Stomach (tissue), 4 donors: ENCODE data around the gene PTRH2.

Experiments
- EP300 ChIP-seq: sonication (generic); formaldehyde crosslinking; IDR thresholded peaks from one replicate; pipeline ENCODE4 v1.6.1; 2017; ENCODE audit warnings: antibody characterized with exemption
- POLR2A ChIP-seq, 4 donors: fragments of 450-650 bp; IDR thresholded peaks; one replicate each; pipeline ENCODE4 v1.6.1; 2016; ENCODE audit warnings: antibody characterized with exemption in 4 of 4, control low read depth in 2 of 4, mild to moderate bottlenecking in 1 of 4, moderate library complexity in 1 of 4
- POLR2AphosphoS5 ChIP-seq, 3 donors: sonication (generic); formaldehyde crosslinking; IDR thresholded peaks; one replicate each; pipeline ENCODE4 v1.6.1; 2016; ENCODE audit warnings: antibody characterized with exemption in 3 of 3
- TF ChIP-seq, protein P1 (sequence below), 7 experiments: fragments of 450-650 bp in 4 of 7; fragments of 200-600 bp in 3 of 7; sonication (generic) in 3 of 7; IDR thresholded peaks; one replicate each; pipeline ENCODE4 v1.5.1; 2016 to 2019; ENCODE audit warnings: antibody characterized with exemption in 7 of 7, control low read depth in 2 of 7, mild to moderate bottlenecking in 1 of 7

- TF ChIP-seq, protein P1, sequence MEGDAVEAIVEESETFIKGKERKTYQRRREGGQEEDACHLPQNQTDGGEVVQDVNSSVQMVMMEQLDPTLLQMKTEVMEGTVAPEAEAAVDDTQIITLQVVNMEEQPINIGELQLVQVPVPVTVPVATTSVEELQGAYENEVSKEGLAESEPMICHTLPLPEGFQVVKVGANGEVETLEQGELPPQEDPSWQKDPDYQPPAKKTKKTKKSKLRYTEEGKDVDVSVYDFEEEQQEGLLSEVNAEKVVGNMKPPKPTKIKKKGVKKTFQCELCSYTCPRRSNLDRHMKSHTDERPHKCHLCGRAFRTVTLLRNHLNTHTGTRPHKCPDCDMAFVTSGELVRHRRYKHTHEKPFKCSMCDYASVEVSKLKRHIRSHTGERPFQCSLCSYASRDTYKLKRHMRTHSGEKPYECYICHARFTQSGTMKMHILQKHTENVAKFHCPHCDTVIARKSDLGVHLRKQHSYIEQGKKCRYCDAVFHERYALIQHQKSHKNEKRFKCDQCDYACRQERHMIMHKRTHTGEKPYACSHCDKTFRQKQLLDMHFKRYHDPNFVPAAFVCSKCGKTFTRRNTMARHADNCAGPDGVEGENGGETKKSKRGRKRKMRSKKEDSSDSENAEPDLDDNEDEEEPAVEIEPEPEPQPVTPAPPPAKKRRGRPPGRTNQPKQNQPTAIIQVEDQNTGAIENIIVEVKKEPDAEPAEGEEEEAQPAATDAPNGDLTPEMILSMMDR (IDR thresholded peaks at IDR 0.05): no peak
- TF ChIP-seq POLR2A (IDR thresholded peaks at IDR 0.05) (no peak), EP300 (no peak), POLR2AphosphoS5 (IDR thresholded peaks at IDR 0.05) (no peak)
Observed at GRCh38 chr17:59756236-59756818, 49.1 kb upstream of the PTRH2 start.
